GM12878 (cell line): ENCODE data around the gene GLT1D1. TPM values are rescaled to one million over a fixed set of nuclear protein-coding genes. Genes with fewer than 3 reads are reported as not detected.

ENCODE experiments used
- ATAC-seq: fragments of 200-7000 bp; cut with Tn5 transposase; 3 replicates; pipeline ENCODE4 v1.9.1; 2020; ENCODE audit warnings: mild to moderate bottlenecking, moderate library complexity
- BruUV-seq: library from RNA; stranded (reverse); fragments of 400-500 nt; replicated peaks from 2 replicates; lab custom pipeline; 2021; lab: Mats Ljungman, UMichigan
- CTCF ChIA-PET: fragments of 300-600 bp; sonication (Branson Sonifier 250); formaldehyde crosslinking; extraction: SDS; loops from one replicate; lab custom pipeline; 2021; ENCODE audit warnings: inconsistent platforms; lab: Yijun Ruan, JAX
- POLR2A ChIA-PET: fragments of 350-600 bp; formaldehyde crosslinking; extraction: SDS; loops from one replicate; lab custom pipeline; 2021; ENCODE audit warnings: inconsistent platforms; lab: Charles Lee
- RAD21 ChIA-PET: fragments of 300-600 bp; sonication (Branson Sonifier 250); formaldehyde crosslinking; loops from one replicate; lab custom pipeline; 2023; ENCODE audit warnings: antibody characterized with exemption; ENCODE audit not compliant: unreplicated experiment; lab: Charles Lee
- SMC1A ChIA-PET: fragments of 300-600 bp; sonication (Branson Sonifier 250); formaldehyde crosslinking; loops from one replicate; lab custom pipeline; 2023; ENCODE audit not compliant: unreplicated experiment, uncharacterized antibody; lab: Charles Lee
- DNase-seq: peaks from one replicate; pipeline ENCODE4 v3.0.0-alpha.2; 2011; ENCODE audit warnings: low read depth, low spot score
- FAIRE-seq: peaks from 3 replicates; lab custom pipeline; 2011; peaks lifted over from hg19 to GRCh38; lab: Jason Lieb, UNC
- H2AFZ ChIP-seq: 2 replicates; pipeline ENCODE4 v1.6.0; 2011; ENCODE audit warnings: low read depth, low read length, control low read depth; ENCODE audit not compliant: control insufficient read depth
- H3K27ac ChIP-seq: 2 replicates; pipeline ENCODE4 v1.5.1; 2011; ENCODE audit warnings: control low read depth; ENCODE audit not compliant: control insufficient read depth, insufficient read depth
- H3K27me3 ChIP-seq, 2 experiments: replicated peaks in 1 of 2; 2 replicates each; pipeline versions ENCODE4 v1.6.0 to v1.6.1; 2011; ENCODE audit warnings: low read length in 1 of 2; ENCODE audit not compliant: control insufficient read depth in 2 of 2, insufficient read depth in 2 of 2
- H3K36me3 ChIP-seq, 2 experiments: 2 replicates each; pipeline ENCODE4 v1.5.1; 2011; ENCODE audit warnings: low read length in 1 of 2; ENCODE audit not compliant: control insufficient read depth in 2 of 2, insufficient read depth in 2 of 2
- H3K4me1 ChIP-seq: 2 replicates; pipeline ENCODE4 v1.6.1; 2011; ENCODE audit warnings: mild to moderate bottlenecking, low read length, moderate library complexity, mixed read lengths; ENCODE audit not compliant: control insufficient read depth, insufficient read depth
- H3K4me2 ChIP-seq: 2 replicates; pipeline ENCODE4 v1.6.0; 2011; ENCODE audit warnings: control low read depth; ENCODE audit not compliant: control insufficient read depth, insufficient read depth
- H3K4me3 ChIP-seq: fragments of 200-600 bp; sonication (generic); 2 replicates; pipeline ENCODE4 v1.5.1; 2016
- H3K79me2 ChIP-seq: 2 replicates; pipeline ENCODE4 v1.6.0; 2011; ENCODE audit warnings: low read length; ENCODE audit not compliant: control insufficient read depth, insufficient read depth
- H3K9ac ChIP-seq: 2 replicates; pipeline ENCODE4 v1.8.0; 2011; ENCODE audit warnings: low read length, control low read depth, mixed read lengths; ENCODE audit not compliant: control insufficient read depth, insufficient read depth
- H3K9me3 ChIP-seq: replicated peaks from 3 replicates; pipeline ENCODE4 v1.5.1; 2011; ENCODE audit warnings: mild to moderate bottlenecking, low read length; ENCODE audit not compliant: control insufficient read depth, insufficient read depth
- H4K20me1 ChIP-seq: 2 replicates; pipeline ENCODE4 v1.6.0; 2011; ENCODE audit not compliant: control insufficient read depth, insufficient read depth
- ASH2L ChIP-seq: fragments of 300-600, 200-600 bp; sonication (generic); IDR thresholded peaks from 2 replicates; pipeline ENCODE4 v1.6.1; 2017; ENCODE audit warnings: low read depth, mild to moderate bottlenecking, borderline replicate concordance
- CBX5 ChIP-seq: sonication (generic); IDR thresholded peaks from 2 replicates; pipeline ENCODE4 v1.6.1; 2016; ENCODE audit warnings: low read depth, moderate library complexity, mild to moderate bottlenecking, inconsistent platforms
- EZH2 ChIP-seq: IDR thresholded peaks from 2 replicates; pipeline ENCODE4 v1.6.1; 2012; ENCODE audit warnings: low read depth, mild to moderate bottlenecking, control low read depth, inconsistent platforms, low read length, borderline replicate concordance; ENCODE audit not compliant: control insufficient read depth
- POLR2AphosphoS2 ChIP-seq: IDR thresholded peaks from 2 replicates; pipeline ENCODE4 v1.6.1; 2011; ENCODE audit warnings: low read depth, mild to moderate bottlenecking, low read length, improper control_type of control experiment, moderate library complexity
- RELA ChIP-seq: fragments of 450-650 bp; IDR thresholded peaks from 2 replicates; pipeline ENCODE4 v1.8.0; 2014; ENCODE audit warnings: borderline replicate concordance; ENCODE audit not compliant: partially characterized antibody
- USF2 ChIP-seq: IDR thresholded peaks from 2 replicates; pipeline ENCODE4 v1.6.1; 2011; ENCODE audit warnings: low read depth, low read length, improper control_type of control experiment, borderline replicate concordance
- ZNF384 ChIP-seq: IDR thresholded peaks from 2 replicates; pipeline ENCODE4 v1.6.1; 2012; ENCODE audit warnings: low read depth, mild to moderate bottlenecking, low read length, improper control_type of control experiment, borderline replicate concordance
- WGBS: methylation state at CpG from one replicate; pipeline ENCODE4 v1.1.6; 2016; ENCODE audit warnings: low lambda C conversion rate; ENCODE audit not compliant: insufficient replicate concordance, insufficient coverage; ENCODE audit errors: missing lambda C conversion rate; 5-methylcytosine and 5-hydroxymethylcytosine counted together
- in situ Hi-C: fragments of 300-500 bp; cut with MboI; formaldehyde crosslinking; loops from 9 replicates; pipeline ENCODE4 v1.14.3; 2018; ENCODE audit warnings: mixed read lengths
- intact Hi-C: fragments of 100-400 bp; cut with micrococcal nuclease; formaldehyde crosslinking; loops from one replicate; pipeline ENCODE4 v1.14.2; 2022; ENCODE audit not compliant: unreplicated experiment
- polyA plus RNA-seq, 11 experiments: library from polyadenylated mRNA; depleted of rRNA in 4 of 11; unstranded in 6 of 11; stranded (reverse) in 5 of 11; fragments of >200 nt; fragmentation: Nextera tagmentation in 4 of 11; fragmentation: Illumina TruSeq in 1 of 11; extraction: Ambion mirVana in 4 of 11; extraction: Trizol in 1 of 11; gene quantifications; 1 replicate in 1 of 11; 2 replicates in 10 of 11; pipeline versions ENCODE4 v1.2.1 to v1.2.3, GENCODE V29; 2011 to 2016; ENCODE audit warnings: inconsistent platforms in 2 of 11, missing spikeins in 2 of 11, low read depth in 1 of 11
- total RNA-seq, 4 experiments: library from RNA; depleted of rRNA in 3 of 4; stranded (reverse); fragments of >200 nt in 3 of 4; fragmentation: Illumina TruSeq in 1 of 4; extraction: Trizol in 1 of 4; gene quantifications; 2 replicates each; pipeline versions ENCODE4 v1.2.1 to v1.2.3, GENCODE V29; 2013 to 2021
- TF ChIP-seq, protein P1 (sequence below): IDR thresholded peaks from 2 replicates; pipeline ENCODE4 v1.6.1; 2012; ENCODE audit warnings: low read depth, low read length, improper control_type of control experiment
- TF ChIP-seq, protein P2 (sequence below): fragments of 450-650 bp; IDR thresholded peaks from 2 replicates; pipeline ENCODE4 v1.6.1; 2018; ENCODE audit warnings: mild to moderate bottlenecking, low read depth, moderate library complexity; ENCODE audit not compliant: partially characterized antibody

The GLT1D1 gene
- total and polyA plus RNA-seq, 10 of the 15 experiments (the other 5 are each of a cell fraction or from before 2014, with no cell fraction given) = 0.42 to 62.8 (median 3.0) TPM

GRCh38 chr12:128929057-128929456 lies 75.8 kb downstream of the GLT1D1 start:
- 87% methylated on average over 12 of the region's 12 CpGs for WGBS
- Histone ChIP-seq H3K27ac (no peak overlapping the region), H3K27me3 (no peaks in the 10 kb centered on the region), H3K9me3 (no peaks in the 10 kb centered on the region; the same call in 2 of the 3 replicates)
- FAIRE-seq (no peak), ATAC-seq (no peak), DNase-seq (no peak)
- ChIA-PET CTCF (no interaction called here), RAD21 (no interaction called here)
- BruUV-seq = no TSS peak
- TF ChIP-seq POLR2AphosphoS2 = no peak
- TF ChIP-seq USF2 = no peak
- TF ChIP-seq EZH2 = no peak
- TF ChIP-seq, protein P1, sequence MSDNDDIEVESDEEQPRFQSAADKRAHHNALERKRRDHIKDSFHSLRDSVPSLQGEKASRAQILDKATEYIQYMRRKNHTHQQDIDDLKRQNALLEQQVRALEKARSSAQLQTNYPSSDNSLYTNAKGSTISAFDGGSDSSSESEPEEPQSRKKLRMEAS = no peak
- no peak for TF ChIP-seq RELA
- no peak for TF ChIP-seq ZNF384
- TF ChIP-seq, protein P2, sequence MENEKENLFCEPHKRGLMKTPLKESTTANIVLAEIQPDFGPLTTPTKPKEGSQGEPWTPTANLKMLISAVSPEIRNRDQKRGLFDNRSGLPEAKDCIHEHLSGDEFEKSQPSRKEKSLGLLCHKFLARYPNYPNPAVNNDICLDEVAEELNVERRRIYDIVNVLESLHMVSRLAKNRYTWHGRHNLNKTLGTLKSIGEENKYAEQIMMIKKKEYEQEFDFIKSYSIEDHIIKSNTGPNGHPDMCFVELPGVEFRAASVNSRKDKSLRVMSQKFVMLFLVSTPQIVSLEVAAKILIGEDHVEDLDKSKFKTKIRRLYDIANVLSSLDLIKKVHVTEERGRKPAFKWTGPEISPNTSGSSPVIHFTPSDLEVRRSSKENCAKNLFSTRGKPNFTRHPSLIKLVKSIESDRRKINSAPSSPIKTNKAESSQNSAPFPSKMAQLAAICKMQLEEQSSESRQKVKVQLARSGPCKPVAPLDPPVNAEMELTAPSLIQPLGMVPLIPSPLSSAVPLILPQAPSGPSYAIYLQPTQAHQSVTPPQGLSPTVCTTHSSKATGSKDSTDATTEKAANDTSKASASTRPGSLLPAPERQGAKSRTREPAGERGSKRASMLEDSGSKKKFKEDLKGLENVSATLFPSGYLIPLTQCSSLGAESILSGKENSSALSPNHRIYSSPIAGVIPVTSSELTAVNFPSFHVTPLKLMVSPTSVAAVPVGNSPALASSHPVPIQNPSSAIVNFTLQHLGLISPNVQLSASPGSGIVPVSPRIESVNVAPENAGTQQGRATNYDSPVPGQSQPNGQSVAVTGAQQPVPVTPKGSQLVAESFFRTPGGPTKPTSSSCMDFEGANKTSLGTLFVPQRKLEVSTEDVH = no peak
- no peak for TF ChIP-seq ASH2L
- no peak for TF ChIP-seq CBX5
- TF ChIP-seq, all 136 proteins: peak for 0
- H3K79me2 ChIP-seq = no peaks in the 10 kb centered on the region
- no peak overlapping the region for H3K4me3 ChIP-seq
- in situ Hi-C loops = no loop called here
- POLR2A ChIA-PET = interaction anchor here (1.0 kb wide), 1 partner anchor 105 kb away, joined by 3 read pairs; no protein-coding TSS in a partner anchor
- SMC1A ChIA-PET = no interaction called here
- no peak overlapping the region for H2AFZ ChIP-seq
- H3K9ac ChIP-seq = no peak overlapping the region
- H3K36me3 ChIP-seq = no peaks in the 10 kb centered on the region; a peak in 2 of 4 replicates
- H3K4me1 ChIP-seq = no peaks in the 10 kb centered on the region
- no peaks in the 10 kb centered on the region for H4K20me1 ChIP-seq
- H3K4me2 ChIP-seq = no peak overlapping the region
- intact Hi-C loops = no loop called here
